IPS DF 6.9 (cell line): ENCODE results near the gene ZSCAN20.

ENCODE experiments used
- DNase-seq: peaks from one replicate; pipeline ENCODE4 v3.0.0-alpha.2; 2013; ENCODE audit warnings: low read depth, low spot score
- H3K27ac ChIP-seq: one replicate; pipeline ENCODE4 v1.5.1; 2013; ENCODE audit warnings: low read length, control low read depth
- H3K27me3 ChIP-seq: 2 replicates; pipeline ENCODE4 v1.6.1; 2013; ENCODE audit warnings: mild to moderate bottlenecking, low read length; ENCODE audit not compliant: control insufficient read depth, insufficient read depth
- H3K36me3 ChIP-seq: 2 replicates; pipeline ENCODE4 v1.6.1; 2013; ENCODE audit warnings: low read length; ENCODE audit not compliant: control insufficient read depth, insufficient read depth
- H3K4me1 ChIP-seq: 2 replicates; pipeline ENCODE4 v1.6.1; 2013; ENCODE audit warnings: low read length; ENCODE audit not compliant: control insufficient read depth, insufficient read depth
- H3K4me3 ChIP-seq: 2 replicates; pipeline ENCODE4 v1.5.1; 2013; ENCODE audit warnings: mild to moderate bottlenecking, low read length
- H3K9me3 ChIP-seq: 2 replicates; pipeline ENCODE4 v1.6.1; 2013; ENCODE audit warnings: low read length, inconsistent platforms; ENCODE audit not compliant: control insufficient read depth, insufficient read depth
- WGBS: extraction: QIAGEN DNeasy Blood & Tissue Kit; methylation state at CpG from one replicate; pipeline ENCODE4 v1.1.7; 2013; ENCODE audit warnings: mixed read lengths, missing lambda C conversion rate; ENCODE audit not compliant: insufficient read length, insufficient coverage; 5-methylcytosine and 5-hydroxymethylcytosine counted together

Gene ZSCAN20

GRCh38 chr1:33482412-33482811 lies 10.0 kb downstream of the ZSCAN20 start:
- Histone ChIP-seq H3K4me1 (no peaks in the 10 kb centered on the region), H3K9me3 (no peaks in the 10 kb centered on the region), H3K27ac (no peak overlapping the region), H3K27me3 (no peaks in the 10 kb centered on the region), H3K4me3 (no peak overlapping the region), H3K36me3 (no peaks in the 10 kb centered on the region)
- WGBS = no CpG with 5 or more reads among the region's 2 CpGs
- no peak for DNase-seq

GRCh38 chr1:33488624-33489023 lies 16.2 kb downstream of the ZSCAN20 start:
- Histone ChIP-seq H3K36me3 (peaks cover 5% of the 10 kb centered on the region; the same call in 1 of the 2 replicates), H3K27me3 (no peaks in the 10 kb centered on the region)

GRCh38 chr1:33494929-33495328 lies 22.5 kb downstream of the ZSCAN20 start:
- Histone ChIP-seq H3K4me3 (no peak overlapping the region), H3K9me3 (peaks cover 12% of the 10 kb centered on the region), H3K36me3 (peaks cover 11% of the 10 kb centered on the region), H3K27ac (no peak overlapping the region), H3K4me1 (no peaks in the 10 kb centered on the region), H3K27me3 (no peaks in the 10 kb centered on the region)
- DNase-seq = no peak
- no CpG with 5 or more reads among the region's 9 CpGs for WGBS

More at GRCh38 chr1:33488624-33489023, 16.2 kb downstream of the ZSCAN20 start:
- no CpG with 5 or more reads among the region's 2 CpGs for WGBS
- Histone ChIP-seq H3K27ac (no peak overlapping the region), H3K4me3 (no peak overlapping the region), H3K4me1 (no peaks in the 10 kb centered on the region), H3K9me3 (no peaks in the 10 kb centered on the region; the same call in 1 of the 2 replicates)
- DNase-seq = no peak

- Histone ChIP-seq H3K36me3 (peaks cover 11% of the 10 kb centered on the region), H3K4me3 (no peak overlapping the region), H3K9me3 (peaks cover 12% of the 10 kb centered on the region), H3K27ac (no peak overlapping the region), H3K27me3 (no peaks in the 10 kb centered on the region), H3K4me1 (no peaks in the 10 kb centered on the region)
- DNase-seq = no peak
- WGBS = no CpG with 5 or more reads among the region's 1 CpG
These were observed 25.0 kb downstream of the ZSCAN20 start for GRCh38 chr1:33497410-33497809.

- no peaks in the 10 kb centered on the region for H3K4me1 ChIP-seq
- H3K36me3 ChIP-seq = no peaks in the 10 kb centered on the region
- DNase-seq = no peak
- no peaks in the 10 kb centered on the region for H3K27me3 ChIP-seq
- H3K27ac ChIP-seq = no peak overlapping the region
- no peak overlapping the region for H3K4me3 ChIP-seq
- peaks cover 3% of the 10 kb centered on the region for H3K9me3 ChIP-seq
- WGBS = no CpG with 5 or more reads among the region's 4 CpGs
These were observed 28.1 kb downstream of the ZSCAN20 start for GRCh38 chr1:33500547-33500946.

GRCh38 chr1:33501309-33501708 lies 28.9 kb downstream of the ZSCAN20 start:
- WGBS = no CpG with 5 or more reads among the region's 2 CpGs
- no peaks in the 10 kb centered on the region; the same call in 1 of the 2 replicates for H3K9me3 ChIP-seq

GRCh38 chr1:33501774-33502173 lies 29.3 kb downstream of the ZSCAN20 start:
- no CpG with 5 or more reads among the region's 8 CpGs for WGBS
- Histone ChIP-seq H3K9me3 (no peaks in the 10 kb centered on the region; the same call in 1 of the 2 replicates), H3K27ac (no peak overlapping the region), H3K4me1 (no peaks in the 10 kb centered on the region), H3K27me3 (no peaks in the 10 kb centered on the region), H3K36me3 (no peaks in the 10 kb centered on the region), H3K4me3 (no peak overlapping the region)
- DNase-seq = no peak

More at GRCh38 chr1:33501309-33501708, 28.9 kb downstream of the ZSCAN20 start:
- no peak overlapping the region for H3K27ac ChIP-seq
- no peak overlapping the region for H3K4me3 ChIP-seq
- H3K4me1 ChIP-seq = no peaks in the 10 kb centered on the region
- no peaks in the 10 kb centered on the region for H3K27me3 ChIP-seq
- no peak for DNase-seq
- H3K36me3 ChIP-seq = no peaks in the 10 kb centered on the region

- H3K4me1 ChIP-seq = no peaks in the 10 kb centered on the region
- no peaks in the 10 kb centered on the region for H3K36me3 ChIP-seq
- no peaks in the 10 kb centered on the region; the same call in 1 of the 2 replicates for H3K9me3 ChIP-seq
- H3K4me3 ChIP-seq = no peak overlapping the region
- H3K27ac ChIP-seq = no peak overlapping the region
- no CpG with 5 or more reads among the region's 5 CpGs for WGBS
- DNase-seq = no peak
- no peaks in the 10 kb centered on the region for H3K27me3 ChIP-seq
These were observed 30.3 kb downstream of the ZSCAN20 start for GRCh38 chr1:33502726-33503125.

- Histone ChIP-seq H3K4me1 (no peaks in the 10 kb centered on the region), H3K4me3 (no peak overlapping the region), H3K27ac (no peak overlapping the region), H3K27me3 (no peaks in the 10 kb centered on the region), H3K9me3 (no peaks in the 10 kb centered on the region; the same call in 1 of the 2 replicates), H3K36me3 (no peaks in the 10 kb centered on the region)
- WGBS = no CpG with 5 or more reads among the region's 1 CpG
- DNase-seq = no peak
These were observed 31.1 kb downstream of the ZSCAN20 start for GRCh38 chr1:33503506-33503905.

- H3K27me3 ChIP-seq = no peaks in the 10 kb centered on the region
- no peaks in the 10 kb centered on the region; the same call in 1 of the 2 replicates for H3K9me3 ChIP-seq
- no CpG with 5 or more reads among the region's 3 CpGs for WGBS
- no peaks in the 10 kb centered on the region for H3K36me3 ChIP-seq
- H3K4me3 ChIP-seq = no peak overlapping the region
- H3K27ac ChIP-seq = no peak overlapping the region
- H3K4me1 ChIP-seq = no peaks in the 10 kb centered on the region
- DNase-seq = no peak
These were observed 35.2 kb downstream of the ZSCAN20 start for GRCh38 chr1:33507661-33508060.

GRCh38 chr1:33508151-33508550 lies 35.7 kb downstream of the ZSCAN20 start:
- H3K4me1 ChIP-seq = no peaks in the 10 kb centered on the region
- no peak overlapping the region for H3K27ac ChIP-seq
- no peak overlapping the region for H3K4me3 ChIP-seq
- no CpG with 5 or more reads among the region's 1 CpG for WGBS
- no peak for DNase-seq
- H3K27me3 ChIP-seq = no peaks in the 10 kb centered on the region
- no peaks in the 10 kb centered on the region for H3K36me3 ChIP-seq
- no peaks in the 10 kb centered on the region for H3K9me3 ChIP-seq
